ENCODE measurements around the gene NSRP1.

DNA sequence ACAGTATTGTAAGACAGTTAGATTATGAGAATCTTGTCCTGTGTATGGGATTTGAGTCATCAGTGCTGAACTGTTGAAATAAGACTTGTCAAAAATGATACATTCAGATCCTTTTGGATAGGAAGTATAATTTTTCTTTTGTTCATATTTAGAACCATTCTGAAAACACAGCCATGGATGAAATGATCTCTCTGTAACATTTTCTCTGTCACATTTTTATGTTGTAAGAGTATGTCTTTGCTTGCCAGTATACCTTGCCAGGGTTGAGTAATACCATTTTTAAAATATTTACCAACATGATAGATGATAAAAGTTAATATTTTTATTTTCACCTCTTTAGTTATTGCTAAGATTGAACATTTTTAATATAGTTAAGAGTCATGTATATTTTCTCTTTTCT, 45.0 kb downstream of the NSRP1 start:
- TF ChIP-seq, protein P1, sequence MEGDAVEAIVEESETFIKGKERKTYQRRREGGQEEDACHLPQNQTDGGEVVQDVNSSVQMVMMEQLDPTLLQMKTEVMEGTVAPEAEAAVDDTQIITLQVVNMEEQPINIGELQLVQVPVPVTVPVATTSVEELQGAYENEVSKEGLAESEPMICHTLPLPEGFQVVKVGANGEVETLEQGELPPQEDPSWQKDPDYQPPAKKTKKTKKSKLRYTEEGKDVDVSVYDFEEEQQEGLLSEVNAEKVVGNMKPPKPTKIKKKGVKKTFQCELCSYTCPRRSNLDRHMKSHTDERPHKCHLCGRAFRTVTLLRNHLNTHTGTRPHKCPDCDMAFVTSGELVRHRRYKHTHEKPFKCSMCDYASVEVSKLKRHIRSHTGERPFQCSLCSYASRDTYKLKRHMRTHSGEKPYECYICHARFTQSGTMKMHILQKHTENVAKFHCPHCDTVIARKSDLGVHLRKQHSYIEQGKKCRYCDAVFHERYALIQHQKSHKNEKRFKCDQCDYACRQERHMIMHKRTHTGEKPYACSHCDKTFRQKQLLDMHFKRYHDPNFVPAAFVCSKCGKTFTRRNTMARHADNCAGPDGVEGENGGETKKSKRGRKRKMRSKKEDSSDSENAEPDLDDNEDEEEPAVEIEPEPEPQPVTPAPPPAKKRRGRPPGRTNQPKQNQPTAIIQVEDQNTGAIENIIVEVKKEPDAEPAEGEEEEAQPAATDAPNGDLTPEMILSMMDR (IDR thresholded peaks at IDR 0.05): no peak
- TF ChIP-seq POLR2AphosphoS5 (IDR thresholded peaks at IDR 0.05): no peak
